ENCODE data around the gene TRIM24.

TRIM24 gene

DNA sequence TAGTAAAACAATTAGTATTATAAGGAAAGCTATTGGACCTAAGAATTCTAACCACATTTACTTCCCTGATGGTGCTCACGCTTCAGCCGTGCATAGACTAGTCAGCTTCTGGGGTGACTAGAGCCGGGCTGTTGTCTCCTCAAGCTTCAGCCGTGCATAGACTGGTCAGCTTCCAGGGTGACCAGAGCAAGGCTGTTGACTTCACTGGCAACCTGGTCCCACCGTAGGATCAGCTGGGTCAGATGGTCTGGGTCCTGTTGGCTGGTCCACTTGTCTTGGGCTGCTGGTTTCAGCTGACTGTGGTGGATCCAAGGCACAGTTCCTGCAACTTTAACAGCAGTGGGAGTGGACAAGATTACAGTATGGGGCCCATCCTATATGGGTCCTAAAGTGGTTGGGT is 99.4 kb downstream of the TRIM24 start:
- no peak for TF ChIP-seq CTCF (IDR thresholded peaks at IDR 0.05)

DNA sequence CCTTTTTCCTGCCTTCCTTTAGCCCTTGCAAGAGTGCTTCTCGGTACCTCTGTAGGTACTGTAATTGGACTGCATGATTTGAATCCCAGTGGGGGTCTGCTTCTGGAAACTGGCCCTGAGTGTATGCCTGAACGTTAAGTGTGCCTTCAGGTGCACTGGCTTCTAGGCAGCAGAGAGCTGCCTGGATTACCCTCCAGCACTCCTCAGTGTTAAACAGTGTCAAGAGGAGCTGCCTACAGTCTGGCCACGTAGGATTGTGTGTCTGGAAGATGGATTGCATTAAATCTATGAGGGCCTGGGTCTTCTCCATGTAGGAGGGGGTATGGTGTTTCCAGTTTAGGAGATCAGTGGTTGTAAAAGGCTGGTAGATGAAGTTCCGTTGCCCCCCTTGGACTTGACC is 103.7 kb downstream of the TRIM24 start:
- no peak for TF ChIP-seq CTCF (IDR thresholded peaks at IDR 0.05)

DNA sequence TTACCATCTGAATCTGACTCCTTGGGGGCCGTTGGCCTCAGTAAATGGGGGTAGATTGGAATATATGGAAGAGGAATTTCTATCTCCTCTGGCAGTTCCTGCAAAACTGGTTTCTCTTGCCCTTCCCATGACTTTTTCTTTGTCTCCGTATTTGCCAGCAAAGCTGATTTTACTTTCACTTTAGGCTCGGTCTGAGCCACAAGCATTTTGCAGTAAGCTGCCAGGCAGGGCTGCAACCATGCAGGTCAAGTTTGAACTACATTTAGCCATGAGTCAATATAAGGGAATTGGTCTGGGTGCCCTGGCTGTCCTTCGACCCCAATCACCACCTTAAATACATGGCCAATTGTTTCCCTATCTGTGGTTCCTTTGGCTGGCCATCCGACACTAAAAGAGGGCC is 104.3 kb downstream of the TRIM24 start:
- TF ChIP-seq CTCF (IDR thresholded peaks at IDR 0.05): no peak

DNA sequence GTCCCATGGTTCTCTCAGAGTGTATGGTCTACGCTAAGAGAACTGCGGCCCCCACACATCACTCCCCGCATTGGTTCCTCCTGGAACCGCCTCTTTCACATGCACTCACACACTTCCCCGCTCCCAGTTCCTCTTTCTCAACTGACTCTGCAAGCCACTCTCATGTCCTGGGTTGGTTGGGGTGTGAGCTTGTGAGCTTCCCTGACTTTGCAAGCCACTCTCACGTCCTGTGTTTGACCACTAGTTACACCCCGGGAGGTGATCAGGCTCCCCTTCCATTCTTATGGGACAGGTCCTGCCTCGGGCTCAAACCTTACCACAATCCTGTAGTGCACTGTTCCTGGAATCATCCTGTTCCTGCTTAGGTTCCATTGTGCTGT is 105.0 kb downstream of the TRIM24 start:
- TF ChIP-seq CTCF (IDR thresholded peaks at IDR 0.05): no peak

- no peak for TF ChIP-seq CTCF (IDR thresholded peaks at IDR 0.05)
Measured at GRCh38 chr7:138565451-138566114, 105.5 kb downstream of the TRIM24 start.

- no peak for TF ChIP-seq CTCF (IDR thresholded peaks at IDR 0.05)
Measured at GRCh38 chr7:138568655-138569054, 108.6 kb downstream of the TRIM24 start.

DNA sequence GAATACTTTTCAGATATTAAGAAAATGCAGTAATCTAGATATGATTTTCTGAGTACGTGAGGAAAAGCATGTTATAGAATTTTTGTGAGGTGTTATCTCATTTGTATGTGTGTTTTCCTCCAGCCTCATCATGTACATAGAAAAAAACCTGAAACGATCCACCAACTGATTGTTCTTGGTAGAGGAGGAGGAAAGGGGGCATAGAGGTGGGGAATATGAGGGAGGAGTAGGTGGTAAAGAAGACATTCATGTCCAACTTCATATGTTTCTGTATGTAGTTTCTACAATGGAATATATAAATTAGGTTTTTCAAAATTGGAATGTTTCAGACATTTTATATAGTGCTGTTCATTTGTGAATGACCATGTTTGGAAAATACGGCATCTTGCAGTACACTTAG is 109.4 kb downstream of the TRIM24 start:
- TF ChIP-seq CTCF (IDR thresholded peaks at IDR 0.05): no peak

DNA sequence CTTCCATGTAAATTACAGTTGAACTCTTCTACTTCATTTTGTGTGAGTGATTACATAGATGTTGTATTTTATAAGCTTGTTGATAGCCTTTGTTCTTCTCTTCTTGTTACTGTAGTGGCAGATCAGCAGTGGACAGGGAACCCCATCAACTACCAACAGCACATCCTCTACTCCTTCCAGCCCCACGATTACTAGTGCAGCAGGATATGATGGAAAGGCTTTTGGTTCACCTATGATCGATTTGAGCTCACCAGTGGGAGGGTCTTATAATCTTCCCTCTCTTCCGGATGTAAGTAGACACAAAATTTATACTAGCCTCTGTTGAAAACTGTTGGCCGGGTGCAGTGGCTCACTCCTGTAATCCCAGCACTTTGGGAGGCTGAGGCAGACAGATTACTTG is 110.7 kb downstream of the TRIM24 start:
- no peak for TF ChIP-seq CTCF (IDR thresholded peaks at IDR 0.05)
